H1 (cell line): Measurements from ENCODE around the gene RAB3GAP1. TPM values are rescaled to one million over a fixed set of nuclear protein-coding genes. Genes with fewer than 3 reads are reported as not detected.

Experiments used
- CHD7 ChIP-seq: fragments of 300-600 bp; sonication (generic); IDR thresholded peaks from 2 replicates; pipeline ENCODE4 v1.7.1; 2012; ENCODE audit warnings: low read length, moderate library complexity, mild to moderate bottlenecking, inconsistent platforms; ENCODE audit not compliant: insufficient replicate concordance
- polyA plus RNA-seq, 7 experiments: library from polyadenylated mRNA; depleted of rRNA in 3 of 7; stranded (reverse) in 5 of 7; unstranded in 2 of 7; fragments of >200 nt in 5 of 7; fragments of 200-250 nt in 2 of 7; gene quantifications; 1 replicate in 5 of 7; 2 replicates in 1 of 7; 4 replicates in 1 of 7; pipeline versions ENCODE4 v1.2.1 to v1.2.3, GENCODE V29; 2011 to 2013; ENCODE audit warnings: missing spikeins in 2 of 7, mixed read lengths in 2 of 7
- total RNA-seq: library from RNA; stranded (reverse); fragmentation: NEBNext Ultra II Directional; extraction: Animal tissue kit (Norgen Biotek cat#: 25700); gene quantifications from 2 replicates; pipeline ENCODE4 v1.2.1, GENCODE V29; 2021

Gene RAB3GAP1
- total and polyA plus RNA-seq, 2 of the 8 experiments (the other 6 are each of a cell fraction or from before 2014, with no cell fraction given): 9.8 to 28.6 TPM

- TF ChIP-seq CHD7: no peak
These were observed 67.5 kb downstream of the RAB3GAP1 start (continued) for GRCh38 chr2:135119582-135119981.
